BE2C (cell line): ENCODE results near the gene VMP1.

Source experiments
- DNase-seq: peaks from one replicate; pipeline ENCODE4 v3.0.0-alpha.2; 2020
- H3K27me3 ChIP-seq: fragments of 250-450 bp; sonication (Bioruptor Pico); 2 replicates; pipeline ENCODE4 v1.5.1; 2020; ENCODE audit warnings: mild to moderate bottlenecking
- H3K36me3 ChIP-seq: fragments of 250-450 bp; sonication (Bioruptor Pico); 2 replicates; pipeline ENCODE4 v1.5.1; 2020; ENCODE audit warnings: mild to moderate bottlenecking
- H3K4me1 ChIP-seq: fragments of 250-450 bp; sonication (Bioruptor Pico); 2 replicates; pipeline ENCODE4 v1.5.1; 2020
- H3K4me3 ChIP-seq: 2 replicates; pipeline ENCODE4 v1.5.1; 2011; ENCODE audit warnings: low read depth, low read length
- H3K9me3 ChIP-seq: fragments of 250-450 bp; sonication (Bioruptor Pico); 2 replicates; pipeline ENCODE4 v1.5.1; 2020
- CTCF ChIP-seq: IDR thresholded peaks from 2 replicates; pipeline ENCODE4 v1.5.1; 2012; ENCODE audit warnings: mild to moderate bottlenecking, low read depth, low read length

Gene VMP1

GRCh38 chr17:59675231-59675630 is 32.2 kb upstream of the VMP1 start:
- no peaks in the 10 kb centered on the region for H3K4me1 ChIP-seq
- H3K36me3 ChIP-seq = peaks cover 90% of the 10 kb centered on the region
- H3K9me3 ChIP-seq = no peaks in the 10 kb centered on the region
- no peak for TF ChIP-seq CTCF
- no peak overlapping the region for H3K4me3 ChIP-seq
- no peak for DNase-seq
- H3K27me3 ChIP-seq = no peaks in the 10 kb centered on the region

- H3K27me3 ChIP-seq = no peaks in the 10 kb centered on the region
- peaks cover 89% of the 10 kb centered on the region for H3K36me3 ChIP-seq
- no peaks in the 10 kb centered on the region for H3K9me3 ChIP-seq
- no peaks in the 10 kb centered on the region for H3K4me1 ChIP-seq
- DNase-seq = no peak
- no peak overlapping the region for H3K4me3 ChIP-seq
- no peak for TF ChIP-seq CTCF
Measured at GRCh38 chr17:59676716-59677115, 30.7 kb upstream of the VMP1 start.

- Histone ChIP-seq H3K9me3 (no peaks in the 10 kb centered on the region), H3K36me3 (peaks cover 93% of the 10 kb centered on the region), H3K4me1 (no peaks in the 10 kb centered on the region), H3K27me3 (no peaks in the 10 kb centered on the region), H3K4me3 (no peak overlapping the region)
- DNase-seq = no peak
- TF ChIP-seq CTCF = no peak
Measured at GRCh38 chr17:59678918-59679317, 28.5 kb upstream of the VMP1 start.

- H3K4me3 ChIP-seq = no peak overlapping the region
- no peak for TF ChIP-seq CTCF
- no peaks in the 10 kb centered on the region for H3K27me3 ChIP-seq
- H3K36me3 ChIP-seq = peaks cover 94% of the 10 kb centered on the region
- no peaks in the 10 kb centered on the region for H3K9me3 ChIP-seq
- no peak for DNase-seq
- H3K4me1 ChIP-seq = no peaks in the 10 kb centered on the region; the same call in 1 of the 2 replicates
Measured at GRCh38 chr17:59680314-59680713, 27.1 kb upstream of the VMP1 start.

- TF ChIP-seq CTCF = no peak
- H3K9me3 ChIP-seq = no peaks in the 10 kb centered on the region
- no peak overlapping the region for H3K4me3 ChIP-seq
- H3K36me3 ChIP-seq = peaks cover 93% of the 10 kb centered on the region
- H3K4me1 ChIP-seq = no peaks in the 10 kb centered on the region; the same call in 1 of the 2 replicates
- no peaks in the 10 kb centered on the region for H3K27me3 ChIP-seq
- DNase-seq = no peak
Measured at GRCh38 chr17:59683283-59683682, 24.2 kb upstream of the VMP1 start.

- no peak overlapping the region for H3K4me3 ChIP-seq
- no peaks in the 10 kb centered on the region; the same call in 1 of the 2 replicates for H3K4me1 ChIP-seq
- no peaks in the 10 kb centered on the region for H3K9me3 ChIP-seq
- no peak for DNase-seq
- H3K36me3 ChIP-seq = peaks cover 92% of the 10 kb centered on the region
- no peaks in the 10 kb centered on the region for H3K27me3 ChIP-seq
- no peak for TF ChIP-seq CTCF
Measured at GRCh38 chr17:59684967-59685366, 22.5 kb upstream of the VMP1 start.
